GM23338 (cell line): Measurements from ENCODE around the gene PPIP5K2. TPM values are rescaled to one million over a fixed set of nuclear protein-coding genes. Genes with fewer than 3 reads are reported as not detected.
A peak's percentile ranks its signal among the peaks of the same experiment; 100 is the strongest.

ENCODE experiments used
- ATAC-seq: fragments of 200-7000 bp; cut with Tn5 transposase; 3 replicates; pipeline ENCODE4 v1.9.1; 2020
- DNase-seq: peaks from one replicate; pipeline ENCODE4 v3.0.0-alpha.2; 2015; ENCODE audit warnings: low spot score
- H2AFZ ChIP-seq: fragments of 200-600 bp; sonication (generic); 2 replicates; pipeline ENCODE4 v1.8.0; 2016; ENCODE audit warnings: antibody characterized with exemption, mild to moderate bottlenecking, moderate library complexity
- H3F3A ChIP-seq: fragments of 200-600 bp; sonication (generic); replicated peaks from 2 replicates; pipeline ENCODE4 v1.8.0; 2017; ENCODE audit warnings: antibody characterized with exemption, mixed run types, low read depth
- H3K27ac ChIP-seq: fragments of 200-600 bp; sonication (generic); 2 replicates; pipeline ENCODE4 v1.6.1; 2016; ENCODE audit warnings: low read depth
- H3K27me3 ChIP-seq: fragments of 200-600 bp; sonication (generic); 2 replicates; pipeline ENCODE4 v1.8.0; 2016; ENCODE audit warnings: mild to moderate bottlenecking, mixed run types, moderate library complexity; ENCODE audit not compliant: insufficient read depth
- H3K36me3 ChIP-seq: fragments of 200-600 bp; sonication (generic); 2 replicates; pipeline ENCODE4 v1.8.0; 2016; ENCODE audit warnings: mild to moderate bottlenecking; ENCODE audit not compliant: insufficient read depth
- H3K4me1 ChIP-seq: fragments of 200-600 bp; sonication (generic); 2 replicates; pipeline ENCODE4 v1.8.0; 2016; ENCODE audit warnings: mild to moderate bottlenecking, moderate library complexity; ENCODE audit not compliant: insufficient read depth
- H3K4me2 ChIP-seq: fragments of 200-600 bp; sonication (generic); 2 replicates; pipeline ENCODE4 v1.7.1; 2017; ENCODE audit warnings: mixed run types
- H3K4me3 ChIP-seq: fragments of 200-600 bp; sonication (generic); 2 replicates; pipeline ENCODE4 v1.6.1; 2016; ENCODE audit warnings: mixed run types
- H3K79me2 ChIP-seq: fragments of 200-600 bp; sonication (generic); replicated peaks from 2 replicates; pipeline ENCODE4 v1.8.0; 2017; ENCODE audit warnings: mild to moderate bottlenecking; ENCODE audit not compliant: insufficient read depth
- H3K9me2 ChIP-seq: fragments of 200-600 bp; sonication (generic); 2 replicates; pipeline ENCODE4 v1.8.0; 2017; ENCODE audit not compliant: insufficient read depth
- H4K20me1 ChIP-seq: fragments of 200-600 bp; sonication (generic); replicated peaks from 2 replicates; pipeline ENCODE4 v1.8.0; 2017; ENCODE audit warnings: mild to moderate bottlenecking; ENCODE audit not compliant: insufficient read depth
- H3K27ac Mint-ChIP-seq: 2 replicates; pipeline ENCODE4 v1.8.0; 2020; ENCODE audit warnings: inconsistent platforms, mild to moderate bottlenecking, moderate library complexity, mixed read lengths
- H3K27me3 Mint-ChIP-seq: 3 replicates; pipeline ENCODE4 v1.8.0; 2022; ENCODE audit warnings: low read depth, mild to moderate bottlenecking, moderate library complexity, mixed read lengths, inconsistent platforms; ENCODE audit not compliant: insufficient read depth, poor library complexity
- H3K36me3 Mint-ChIP-seq: 3 replicates; pipeline ENCODE4 v1.8.0; 2021; ENCODE audit warnings: low read depth, mild to moderate bottlenecking, inconsistent platforms, moderate library complexity, mixed read lengths
- H3K4me1 Mint-ChIP-seq: 3 replicates; pipeline ENCODE4 v1.8.0; 2020; ENCODE audit warnings: mild to moderate bottlenecking, inconsistent platforms, mixed read lengths
- H3K4me3 Mint-ChIP-seq: 3 replicates; pipeline ENCODE4 v1.8.0; 2021; ENCODE audit warnings: moderate library complexity, mild to moderate bottlenecking, inconsistent platforms, mixed read lengths
- H3K9me3 Mint-ChIP-seq: 3 replicates; pipeline ENCODE4 v1.8.0; 2020; ENCODE audit warnings: moderate library complexity, mild to moderate bottlenecking, inconsistent platforms, mixed read lengths
- CREB1 ChIP-seq: fragments of 250-450 bp; sonication (Bioruptor Pico); IDR thresholded peaks from 2 replicates; pipeline ENCODE4 v1.5.0; 2020; ENCODE audit warnings: low read depth, mild to moderate bottlenecking, moderate library complexity
- NANOG ChIP-seq: IDR thresholded peaks from 2 replicates; pipeline ENCODE4 v1.6.1; 2016; ENCODE audit warnings: antibody characterized with exemption, borderline replicate concordance
- POLR2AphosphoS5 ChIP-seq: IDR thresholded peaks from 2 replicates; pipeline ENCODE4 v1.6.1; 2016; ENCODE audit warnings: antibody characterized with exemption, low read depth
- REST ChIP-seq: IDR thresholded peaks from one replicate; pipeline ENCODE4 v1.6.1; 2018; ENCODE audit warnings: antibody characterized with exemption; ENCODE audit not compliant: unreplicated experiment
- ZNF114 ChIP-seq: fragments of 250-450 bp; sonication (Bioruptor Pico); IDR thresholded peaks from 2 replicates; pipeline ENCODE4 v1.5.0; 2020; ENCODE audit warnings: mild to moderate bottlenecking, moderate library complexity
- ZNF462 ChIP-seq: fragments of 250-450 bp; sonication (Bioruptor Pico); IDR thresholded peaks from 2 replicates; pipeline ENCODE4 v1.5.0; 2020; ENCODE audit warnings: mild to moderate bottlenecking, moderate library complexity
- polyA plus RNA-seq: library from polyadenylated mRNA; unstranded; fragments of >200 nt; fragmentation: Nextera tagmentation; extraction: Ambion mirVana; gene quantifications from 2 replicates; pipeline ENCODE4 v1.2.1, GENCODE V29; 2016
- total RNA-seq: library from RNA; depleted of rRNA; stranded (reverse); fragments of >200 nt; shearing (Covaris generic); gene quantifications from 2 replicates; pipeline ENCODE4 v1.2.3, GENCODE V29; 2014
- TF ChIP-seq, protein P1 (sequence below), 2 experiments: fragments of 200-600 bp in 1 of 2; sonication (generic) in 1 of 2; conservative IDR thresholded peaks; 2 replicates each; pipeline versions ENCODE4 v1.5.1 to v1.6.1; 2016 to 2017; ENCODE audit warnings: antibody characterized with exemption in 2 of 2, low read depth in 2 of 2, mild to moderate bottlenecking in 2 of 2, moderate library complexity in 1 of 2

Gene PPIP5K2
- total and polyA plus RNA-seq, 2 experiments from 2014 or later, result 41.7 to 45.4 TPM

GRCh38 chr5:103216137-103216536 lies 96.0 kb downstream of the PPIP5K2 start:
- H3K27me3 Mint-ChIP-seq, result no peaks in the 10 kb centered on the region
- Histone ChIP-seq H2AFZ (no peak overlapping the region), H3K4me1 (peaks cover 8% of the 10 kb centered on the region; the same call in 1 of the 2 replicates), H3K79me2 (no peaks in the 10 kb centered on the region), H3K4me2 (no peak overlapping the region), H3F3A (no peaks in the 10 kb centered on the region), H4K20me1 (no peaks in the 10 kb centered on the region), H3K27me3 (no peaks in the 10 kb centered on the region), H3K4me3 (no peak overlapping the region), H3K36me3 (no peaks in the 10 kb centered on the region), H3K27ac (no peak overlapping the region), H3K9me2 (no peaks in the 10 kb centered on the region)
- peaks cover 3% of the 10 kb centered on the region; the same call in 1 of the 3 replicates for H3K9me3 Mint-ChIP-seq
- no peak for TF ChIP-seq POLR2AphosphoS5
- TF ChIP-seq NANOG, result no peak
- no peak for TF ChIP-seq REST
- TF ChIP-seq, protein P1, sequence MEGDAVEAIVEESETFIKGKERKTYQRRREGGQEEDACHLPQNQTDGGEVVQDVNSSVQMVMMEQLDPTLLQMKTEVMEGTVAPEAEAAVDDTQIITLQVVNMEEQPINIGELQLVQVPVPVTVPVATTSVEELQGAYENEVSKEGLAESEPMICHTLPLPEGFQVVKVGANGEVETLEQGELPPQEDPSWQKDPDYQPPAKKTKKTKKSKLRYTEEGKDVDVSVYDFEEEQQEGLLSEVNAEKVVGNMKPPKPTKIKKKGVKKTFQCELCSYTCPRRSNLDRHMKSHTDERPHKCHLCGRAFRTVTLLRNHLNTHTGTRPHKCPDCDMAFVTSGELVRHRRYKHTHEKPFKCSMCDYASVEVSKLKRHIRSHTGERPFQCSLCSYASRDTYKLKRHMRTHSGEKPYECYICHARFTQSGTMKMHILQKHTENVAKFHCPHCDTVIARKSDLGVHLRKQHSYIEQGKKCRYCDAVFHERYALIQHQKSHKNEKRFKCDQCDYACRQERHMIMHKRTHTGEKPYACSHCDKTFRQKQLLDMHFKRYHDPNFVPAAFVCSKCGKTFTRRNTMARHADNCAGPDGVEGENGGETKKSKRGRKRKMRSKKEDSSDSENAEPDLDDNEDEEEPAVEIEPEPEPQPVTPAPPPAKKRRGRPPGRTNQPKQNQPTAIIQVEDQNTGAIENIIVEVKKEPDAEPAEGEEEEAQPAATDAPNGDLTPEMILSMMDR (conservative IDR thresholded peaks at IDR 0.05; ENCODE audit: low read depth in 2 of 2), result no peak
- no peak overlapping the region for H3K4me3 Mint-ChIP-seq
- no peaks in the 10 kb centered on the region for H3K36me3 Mint-ChIP-seq
- 0 out of 2 replicates have a peak overlapping the region, but pooled peaks have one; percentile 27 for H3K27ac Mint-ChIP-seq
- H3K4me1 Mint-ChIP-seq, result peaks cover 14% of the 10 kb centered on the region; the same call in 2 of the 3 replicates
- ATAC-seq (no peak), DNase-seq (no peak)

DNA sequence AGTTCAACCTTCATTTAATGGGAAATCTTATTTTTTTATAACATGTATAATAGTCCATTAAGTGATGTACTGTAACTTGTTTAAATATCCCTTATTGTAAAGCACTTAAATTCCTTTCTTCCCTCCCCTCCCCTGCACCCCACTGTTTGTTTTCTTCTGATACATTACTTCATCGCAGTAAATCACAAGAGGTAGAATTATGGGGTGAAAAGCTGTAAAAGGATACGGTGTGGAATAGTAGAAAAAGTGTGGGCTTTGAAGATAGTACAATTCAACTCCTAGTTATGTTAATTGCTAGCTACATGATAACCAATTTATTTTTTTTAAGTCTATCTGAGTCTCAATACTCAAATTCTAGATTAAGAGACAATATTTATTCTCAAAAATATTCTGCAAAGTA lies 96.6 kb downstream of the PPIP5K2 start:
- Mint-ChIP-seq H3K27me3 (no peaks in the 10 kb centered on the region), H3K9me3 (peaks cover 3% of the 10 kb centered on the region; the same call in 1 of the 3 replicates), H3K4me1 (peaks cover 10% of the 10 kb centered on the region; the same call in 2 of the 3 replicates), H3K4me3 (no peak overlapping the region), H3K27ac (no peak overlapping the region), H3K36me3 (no peaks in the 10 kb centered on the region)
- H3K9me2 ChIP-seq, result no peaks in the 10 kb centered on the region
- no peaks in the 10 kb centered on the region for H3K79me2 ChIP-seq
- H3K27ac ChIP-seq, result no peak overlapping the region
- no peak for ATAC-seq
- H3K4me1 ChIP-seq, result peaks cover 4% of the 10 kb centered on the region; the same call in 1 of the 2 replicates
- H3K27me3 ChIP-seq, result no peaks in the 10 kb centered on the region
- H2AFZ ChIP-seq, result no peak overlapping the region
- H4K20me1 ChIP-seq, result no peaks in the 10 kb centered on the region
- H3K36me3 ChIP-seq, result no peaks in the 10 kb centered on the region
- no peak overlapping the region for H3K4me3 ChIP-seq
- DNase-seq, result no peak
- no peak overlapping the region for H3K4me2 ChIP-seq
- H3F3A ChIP-seq, result no peaks in the 10 kb centered on the region
- TF ChIP-seq CREB1 (CRISPR knock-in tag), result no peak
- TF ChIP-seq, protein P1 (conservative IDR thresholded peaks at IDR 0.05; ENCODE audit: low read depth in 2 of 2), result no peak
- no peak for TF ChIP-seq ZNF462
- no peak for TF ChIP-seq ZNF114 (CRISPR knock-in tag)
- no peak for TF ChIP-seq POLR2AphosphoS5
